ENCODE results near the gene BRF1.
A peak's percentile ranks its signal among the peaks of the same experiment; 100 is the strongest.

Gene BRF1

GRCh38 chr14:105207460-105207901 is 93.3 kb downstream of the BRF1 start:
- DNase-seq, result no peak

GRCh38 chr14:105206873-105207272 is 93.9 kb downstream of the BRF1 start:
- DNase-seq, result no peak

- no peak for DNase-seq
These were observed 95.1 kb downstream of the BRF1 start for GRCh38 chr14:105205673-105206208.

- DNase-seq, result no peak
These were observed 95.7 kb downstream of the BRF1 start for GRCh38 chr14:105204931-105205672.

GRCh38 chr14:105204206-105204930 is 96.4 kb downstream of the BRF1 start:
- no peak for DNase-seq

GRCh38 chr14:105203701-105204100 is 97.1 kb downstream of the BRF1 start:
- no peak for DNase-seq

GRCh38 chr14:105203057-105203531 is 97.7 kb downstream of the BRF1 start:
- DNase-seq, result peak; percentile 44

- DNase-seq, result no peak
These were observed 98.8 kb downstream of the BRF1 start for GRCh38 chr14:105201925-105202513.

- DNase-seq, result no peak
These were observed 99.5 kb downstream of the BRF1 start for GRCh38 chr14:105201156-105201924.

- no peak for DNase-seq
These were observed 100.2 kb downstream of the BRF1 start for GRCh38 chr14:105200641-105201040.

GRCh38 chr14:105200074-105200473 is 100.7 kb downstream of the BRF1 start:
- DNase-seq, result no peak

GRCh38 chr14:105199093-105199492 is 101.7 kb downstream of the BRF1 start:
- DNase-seq, result no peak

GRCh38 chr14:105198588-105198987 is 102.2 kb downstream of the BRF1 start:
- no peak for DNase-seq

GRCh38 chr14:105197211-105197641 is 103.6 kb downstream of the BRF1 start:
- no peak for DNase-seq

- DNase-seq, result no peak
These were observed 104.4 kb downstream of the BRF1 start for GRCh38 chr14:105196265-105196960.

GRCh38 chr14:105195522-105196264 is 105.1 kb downstream of the BRF1 start:
- no peak for DNase-seq

GRCh38 chr14:105195051-105195450 is 105.8 kb downstream of the BRF1 start:
- no peak for DNase-seq

- DNase-seq, result no peak
These were observed 106.7 kb downstream of the BRF1 start for GRCh38 chr14:105193916-105194782.

- peak; percentile 23 for DNase-seq
These were observed 107.7 kb downstream of the BRF1 start for GRCh38 chr14:105192866-105193731.
